Peyer's patch (tissue), 4 donors: ENCODE results near the gene CEP126. TPM values are rescaled to one million over a fixed set of nuclear protein-coding genes. Genes with fewer than 3 reads are reported as not detected.

Source experiments
- DNase-seq, 3 donors: peaks; one replicate each; pipeline ENCODE4 v3.0.0-alpha.2; 2017 to 2019
- H3K27ac ChIP-seq, 4 donors: fragments of 200-600 bp; sonication (generic); one replicate each; pipeline ENCODE4 v1.5.1; 2016 to 2019
- H3K27me3 ChIP-seq, 2 donors: fragments of 200-600 bp; sonication (generic); one replicate each; pipeline ENCODE4 v1.5.1; 2019
- H3K36me3 ChIP-seq, 3 donors: fragments of 200-600 bp; sonication (generic); one replicate each; pipeline ENCODE4 v1.5.1; 2016 to 2019
- H3K4me1 ChIP-seq, 4 donors: fragments of 200-600 bp; sonication (generic); one replicate each; pipeline ENCODE4 v1.5.1; 2016 to 2019
- H3K4me3 ChIP-seq, 4 donors: fragments of 200-600 bp; sonication (generic); 1 replicate in 3 of 4; 2 replicates in 1 of 4; pipeline ENCODE4 v1.5.1; 2016 to 2019; ENCODE audit warnings: mild to moderate bottlenecking in 1 of 4
- H3K9me3 ChIP-seq, 4 donors: fragments of 200-600 bp; sonication (generic); one replicate each; pipeline ENCODE4 v1.5.1; 2016 to 2019; ENCODE audit warnings: mild to moderate bottlenecking in 1 of 4
- POLR2A ChIP-seq, 2 donors: fragments of 450-650 bp; IDR thresholded peaks; one replicate each; pipeline ENCODE4 v1.5.1; 2017; ENCODE audit warnings: antibody characterized with exemption in 2 of 2, mild to moderate bottlenecking in 2 of 2, moderate library complexity in 2 of 2
- total RNA-seq, 4 donors: library from RNA; depleted of rRNA; stranded (reverse); fragments of >200 nt; gene quantifications; one replicate each; pipeline ENCODE4 v1.1.0, GENCODE V29; 2016
- TF ChIP-seq, protein P1 (sequence below), 6 experiments: fragments of 450-650 bp in 4 of 6; fragments of 200-600 bp in 2 of 6; sonication (generic) in 1 of 6; IDR thresholded peaks; one replicate each; pipeline ENCODE4 v1.5.1; 2017 to 2019; ENCODE audit warnings: antibody characterized with exemption in 6 of 6, mild to moderate bottlenecking in 3 of 6, moderate library complexity in 1 of 6

CEP126 gene
- total RNA-seq, 4 donors from 2014 or later, result 2.0 to 12.4 (median 4.2) TPM

DNA sequence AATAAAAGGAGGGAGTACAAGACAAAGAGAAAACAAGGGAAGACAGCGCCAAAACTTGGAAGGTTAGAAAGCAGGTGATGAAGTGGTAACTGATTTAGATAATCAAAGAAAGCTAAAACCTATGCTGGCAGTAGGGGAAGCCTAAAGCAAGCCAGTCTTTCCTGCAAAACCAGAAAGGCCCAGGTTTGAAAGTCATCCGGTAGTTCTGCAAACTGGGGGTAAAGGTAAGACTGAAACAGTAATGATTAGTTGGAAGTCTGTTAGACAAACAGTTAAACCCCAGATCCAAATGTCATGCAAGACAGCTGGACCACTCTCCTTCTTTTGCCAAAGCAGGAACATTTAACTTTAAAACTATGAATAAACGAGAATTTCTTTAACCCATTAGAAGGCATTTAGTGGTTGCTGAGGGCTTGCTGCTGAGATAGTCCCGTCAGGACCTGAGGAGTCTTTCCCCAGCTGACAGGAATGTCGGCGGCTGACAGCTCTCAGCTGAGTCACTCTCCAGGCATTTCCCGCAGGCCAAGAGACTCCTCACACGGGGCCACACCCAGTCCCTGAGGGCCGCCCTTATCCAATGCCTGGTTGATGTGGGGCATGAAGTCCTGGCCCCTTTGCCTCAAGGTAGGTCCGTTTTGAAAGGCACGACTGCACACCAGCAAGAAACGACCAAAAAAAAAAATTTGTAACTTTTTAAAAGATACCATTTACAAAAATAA lies 96.1 kb downstream of the CEP126 start:
- no peak overlapping the region for H3K27ac ChIP-seq
- H3K27me3 ChIP-seq, result no peaks in the 10 kb centered on the region
- DNase-seq, result peak in 2 of 3 donors; percentile 78 to 85

DNA sequence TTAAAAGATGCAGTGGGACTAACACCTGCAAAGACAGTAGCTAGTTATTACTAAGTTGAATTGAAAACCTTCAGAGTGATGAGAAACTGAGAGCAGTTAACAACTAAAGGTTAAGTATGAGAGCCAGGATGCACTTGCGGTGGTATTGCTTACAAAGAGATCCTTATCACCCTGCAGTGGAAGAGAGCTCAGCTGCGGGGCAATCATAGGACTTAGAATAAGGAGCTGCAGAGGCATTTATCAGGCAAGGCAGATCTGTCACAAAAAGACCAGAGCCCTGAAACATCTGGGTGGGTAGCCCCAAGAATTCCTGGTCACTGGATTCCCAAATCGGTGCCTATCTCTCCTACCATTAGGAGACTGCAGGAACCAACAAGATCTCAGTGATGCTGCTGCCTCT lies 98.1 kb downstream of the CEP126 start:
- no peaks in the 10 kb centered on the region for H3K9me3 ChIP-seq

More for the DNA sequence above, 96.1 kb downstream of the CEP126 start:
- no peaks in the 10 kb centered on the region for H3K36me3 ChIP-seq
- no peaks in the 10 kb centered on the region for H3K4me1 ChIP-seq
- no peak overlapping the region for H3K4me3 ChIP-seq
- H3K9me3 ChIP-seq, result no peaks in the 10 kb centered on the region
- TF ChIP-seq POLR2A (IDR thresholded peaks at IDR 0.05), result no peak
- TF ChIP-seq, protein P1, sequence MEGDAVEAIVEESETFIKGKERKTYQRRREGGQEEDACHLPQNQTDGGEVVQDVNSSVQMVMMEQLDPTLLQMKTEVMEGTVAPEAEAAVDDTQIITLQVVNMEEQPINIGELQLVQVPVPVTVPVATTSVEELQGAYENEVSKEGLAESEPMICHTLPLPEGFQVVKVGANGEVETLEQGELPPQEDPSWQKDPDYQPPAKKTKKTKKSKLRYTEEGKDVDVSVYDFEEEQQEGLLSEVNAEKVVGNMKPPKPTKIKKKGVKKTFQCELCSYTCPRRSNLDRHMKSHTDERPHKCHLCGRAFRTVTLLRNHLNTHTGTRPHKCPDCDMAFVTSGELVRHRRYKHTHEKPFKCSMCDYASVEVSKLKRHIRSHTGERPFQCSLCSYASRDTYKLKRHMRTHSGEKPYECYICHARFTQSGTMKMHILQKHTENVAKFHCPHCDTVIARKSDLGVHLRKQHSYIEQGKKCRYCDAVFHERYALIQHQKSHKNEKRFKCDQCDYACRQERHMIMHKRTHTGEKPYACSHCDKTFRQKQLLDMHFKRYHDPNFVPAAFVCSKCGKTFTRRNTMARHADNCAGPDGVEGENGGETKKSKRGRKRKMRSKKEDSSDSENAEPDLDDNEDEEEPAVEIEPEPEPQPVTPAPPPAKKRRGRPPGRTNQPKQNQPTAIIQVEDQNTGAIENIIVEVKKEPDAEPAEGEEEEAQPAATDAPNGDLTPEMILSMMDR (IDR thresholded peaks at IDR 0.05), result no peak

DNA sequence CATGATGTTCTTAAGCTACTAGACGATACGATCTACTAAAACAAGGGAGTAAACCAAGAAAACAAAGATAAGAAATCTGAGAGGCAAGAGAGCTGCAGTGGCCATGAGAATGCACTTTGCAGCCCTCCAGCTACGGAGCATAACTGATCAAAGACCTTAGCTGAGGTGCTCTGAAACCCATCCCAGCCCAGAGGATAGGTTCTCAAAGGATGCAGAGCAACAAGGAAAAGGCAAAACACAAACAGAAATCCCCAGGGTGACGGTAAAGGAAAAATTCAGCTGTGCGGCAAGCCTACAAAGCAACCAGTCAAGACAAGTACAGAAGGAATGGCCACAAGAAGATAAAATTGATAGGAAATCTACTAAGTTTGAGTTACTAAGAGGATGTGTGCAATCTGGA lies 99.9 kb downstream of the CEP126 start:
- Histone ChIP-seq H3K36me3 (no peaks in the 10 kb centered on the region), H3K9me3 (no peaks in the 10 kb centered on the region), H3K4me1 (no peaks in the 10 kb centered on the region), H3K4me3 (no peak overlapping the region), H3K27ac (no peak overlapping the region), H3K27me3 (no peaks in the 10 kb centered on the region)
- DNase-seq, result no peak
- TF ChIP-seq, protein P1 (IDR thresholded peaks at IDR 0.05), result no peak
- TF ChIP-seq POLR2A (IDR thresholded peaks at IDR 0.05), result no peak

More for the DNA sequence above, 98.1 kb downstream of the CEP126 start:
- no peaks in the 10 kb centered on the region for H3K4me1 ChIP-seq
- H3K36me3 ChIP-seq, result no peaks in the 10 kb centered on the region
- no peak overlapping the region for H3K27ac ChIP-seq
- no peaks in the 10 kb centered on the region for H3K27me3 ChIP-seq
- DNase-seq, result no peak
- no peak overlapping the region for H3K4me3 ChIP-seq
- TF ChIP-seq POLR2A (IDR thresholded peaks at IDR 0.05), result no peak
- TF ChIP-seq, protein P1 (IDR thresholded peaks at IDR 0.05), result no peak

DNA sequence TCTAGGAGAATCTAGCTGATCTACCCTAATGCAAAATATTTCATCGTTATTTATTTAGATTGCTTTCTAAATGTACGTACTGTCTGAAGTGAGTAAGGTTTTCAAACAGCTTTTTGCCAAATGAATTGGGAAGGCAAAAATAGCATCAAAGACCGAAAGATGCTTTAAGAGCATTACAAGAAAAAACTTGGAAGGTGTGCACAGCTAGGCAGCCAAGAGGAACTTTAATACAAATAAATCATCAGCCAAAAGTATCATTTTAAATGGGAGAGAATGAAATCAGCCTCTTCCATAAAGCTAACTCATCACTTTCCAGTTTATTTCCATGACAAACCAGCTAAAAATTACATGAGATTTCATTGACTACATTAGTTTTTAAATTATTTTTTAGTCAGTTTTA lies 102.2 kb downstream of the CEP126 start:
- no peak overlapping the region for H3K4me3 ChIP-seq

DNA sequence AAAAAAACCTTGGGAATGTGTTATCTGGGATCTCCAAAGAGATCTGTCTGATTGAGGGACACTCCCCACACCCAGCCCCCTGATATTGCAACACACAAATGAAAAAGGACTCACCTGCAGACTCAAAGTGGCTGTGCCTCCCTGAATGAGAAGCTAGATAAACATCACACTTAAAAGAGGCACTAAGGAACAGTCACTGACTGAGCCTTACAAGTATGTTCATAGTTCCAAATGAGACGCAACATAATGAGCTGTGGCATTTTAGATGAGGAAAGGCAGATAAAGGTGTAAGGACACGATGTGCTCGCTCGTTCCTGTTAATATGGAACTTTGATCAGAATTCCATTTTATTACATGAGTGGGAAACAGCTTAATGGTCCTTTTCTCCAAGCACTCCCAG lies 111.4 kb downstream of the CEP126 start:
- DNase-seq, result peak in 1 of 3 donors; percentile 51
- Histone ChIP-seq H3K27ac (peak overlapping the region in 3 of 4 donors; percentile 27 to 71 (median 35)), H3K9me3 (no peaks in the 10 kb centered on the region), H3K4me3 (no peak overlapping the region), H3K27me3 (no peaks in the 10 kb centered on the region), H3K4me1 (peaks cover 0 to 5% (median 0%) of the 10 kb centered on the region in 4 donors), H3K36me3 (no peaks in the 10 kb centered on the region)
- peak in 1 of 2 donors; percentile 29 for TF ChIP-seq POLR2A (IDR thresholded peaks at IDR 0.05)
- TF ChIP-seq, protein P1 (IDR thresholded peaks at IDR 0.05), result no peak

More for the DNA sequence above, 102.2 kb downstream of the CEP126 start:
- no peak for DNase-seq
- TF ChIP-seq POLR2A (IDR thresholded peaks at IDR 0.05), result no peak
- TF ChIP-seq, protein P1 (IDR thresholded peaks at IDR 0.05), result no peak
- Histone ChIP-seq H3K27ac (no peak overlapping the region), H3K27me3 (no peaks in the 10 kb centered on the region), H3K36me3 (no peaks in the 10 kb centered on the region), H3K9me3 (no peaks in the 10 kb centered on the region), H3K4me1 (no peaks in the 10 kb centered on the region)
